Endothelial cell of umbilical vein (primary cell): ENCODE results near the gene CELA1. TPM values are rescaled to one million over a fixed set of nuclear protein-coding genes. Genes with fewer than 3 reads are reported as not detected.

Experiments
- BruUV-seq: library from RNA; stranded (reverse); fragments of 400-500 nt; replicated peaks from 2 replicates; lab custom pipeline; 2021; lab: Mats Ljungman, UMichigan
- CTCF ChIA-PET: fragments of 300-600, 350-600 bp; sonication (Branson Sonifier 250); formaldehyde crosslinking; loops from one replicate; lab custom pipeline; 2021; ENCODE audit warnings: antibody characterized with exemption, inconsistent platforms; lab: Charles Lee
- POLR2A ChIA-PET: fragments of 300-600, 350-600 bp; sonication (Branson Sonifier 250); formaldehyde crosslinking; loops from one replicate; lab custom pipeline; 2021; ENCODE audit warnings: antibody characterized with exemption, inconsistent platforms; lab: Charles Lee
- DNase-seq: peaks from one replicate; pipeline ENCODE4 v3.0.0-alpha.2; 2011; ENCODE audit warnings: low read depth, low spot score
- FAIRE-seq: peaks from 2 replicates; lab custom pipeline; 2011; peaks lifted over from hg19 to GRCh38; lab: Jason Lieb, UNC
- H2AFZ ChIP-seq: 2 replicates; pipeline ENCODE4 v1.6.0; 2012; ENCODE audit warnings: low read depth, low read length, control low read depth, inconsistent platforms
- H3K27ac ChIP-seq: 2 replicates; pipeline ENCODE4 v1.5.1; 2011; ENCODE audit warnings: low read depth, mild to moderate bottlenecking, control low read depth, low read length, moderate library complexity; ENCODE audit not compliant: insufficient read depth
- H3K27me3 ChIP-seq, 2 experiments: 2 replicates each; pipeline versions ENCODE4 v1.6.0 to v1.6.1; 2011; ENCODE audit warnings: low read length in 2 of 2, mixed read lengths in 1 of 2; ENCODE audit not compliant: control insufficient read depth in 2 of 2, insufficient read depth in 2 of 2
- H3K36me3 ChIP-seq, 2 experiments: 2 replicates in 1 of 2; 3 replicates in 1 of 2; pipeline ENCODE4 v1.5.1; 2011; ENCODE audit warnings: low read length in 2 of 2, mild to moderate bottlenecking in 1 of 2, moderate library complexity in 1 of 2; ENCODE audit not compliant: control insufficient read depth in 2 of 2, insufficient read depth in 2 of 2; ENCODE audit errors: extremely low read depth in 1 of 2
- H3K4me1 ChIP-seq: 3 replicates; pipeline ENCODE4 v1.5.1; 2011; ENCODE audit warnings: mild to moderate bottlenecking, low read length; ENCODE audit not compliant: control insufficient read depth, insufficient read depth; ENCODE audit errors: extremely low read depth
- H3K4me2 ChIP-seq: 2 replicates; pipeline ENCODE4 v1.6.1; 2011; ENCODE audit warnings: low read length, control low read depth, mixed read lengths; ENCODE audit not compliant: insufficient read depth
- H3K4me3 ChIP-seq, 3 experiments: fragments of 200-600 bp in 1 of 3; sonication (generic), shearing (Covaris generic) in 1 of 3; replicated peaks in 1 of 3; 2 replicates each; pipeline ENCODE4 v1.5.1; 2011 to 2016; ENCODE audit warnings: control low read depth in 3 of 3, low read length in 3 of 3, mild to moderate bottlenecking in 2 of 3, inconsistent platforms in 1 of 3, low read depth in 1 of 3, moderate library complexity in 1 of 3; ENCODE audit not compliant: insufficient read depth in 1 of 3
- H3K79me2 ChIP-seq: 2 replicates; pipeline ENCODE4 v1.6.0; 2012; ENCODE audit warnings: low read length, inconsistent platforms; ENCODE audit not compliant: control insufficient read depth, insufficient read depth
- H3K9ac ChIP-seq: replicated peaks from 2 replicates; pipeline ENCODE3; 2011; ENCODE audit warnings: low read length, control low read depth; ENCODE audit not compliant: insufficient read depth; ENCODE audit errors: extremely low read depth
- H3K9me1 ChIP-seq: replicated peaks from 3 replicates; pipeline ENCODE4 v1.6.0; 2011; ENCODE audit warnings: mild to moderate bottlenecking, low read length; ENCODE audit not compliant: control insufficient read depth, insufficient read depth; ENCODE audit errors: extremely low read depth
- H3K9me3 ChIP-seq: replicated peaks from 2 replicates; pipeline ENCODE4 v1.5.1; 2012; ENCODE audit warnings: low read length, inconsistent platforms; ENCODE audit not compliant: control insufficient read depth, insufficient read depth
- H4K20me1 ChIP-seq: replicated peaks from 2 replicates; pipeline ENCODE3; 2011; ENCODE audit warnings: mild to moderate bottlenecking, low read length; ENCODE audit not compliant: control insufficient read depth, insufficient read depth; ENCODE audit errors: extremely low read depth
- CTCF ChIP-seq, 2 donors: IDR thresholded peaks; 1 replicate in 1 of 2; 2 replicates in 1 of 2; pipeline ENCODE4 v1.5.1; 2011; ENCODE audit warnings: low read length in 2 of 2, mild to moderate bottlenecking in 2 of 2, moderate library complexity in 2 of 2, control low read depth in 1 of 2, inconsistent platforms in 1 of 2, low read depth in 1 of 2; ENCODE audit not compliant: insufficient read depth in 1 of 2; ENCODE audit errors: extremely low read depth in 1 of 2
- EZH2 ChIP-seq: IDR thresholded peaks from 2 replicates; pipeline ENCODE4 v1.6.1; 2012; ENCODE audit warnings: borderline replicate concordance, low read depth, mild to moderate bottlenecking, moderate library complexity, low read length, inconsistent platforms; ENCODE audit not compliant: severe bottlenecking
- FOS ChIP-seq: IDR thresholded peaks from 2 replicates; pipeline ENCODE4 v1.6.1; 2011; ENCODE audit warnings: mild to moderate bottlenecking, low read length, moderate library complexity, borderline replicate concordance; ENCODE audit not compliant: insufficient read depth
- GATA2 ChIP-seq: IDR thresholded peaks from 2 replicates; pipeline ENCODE4 v1.7.0; 2011; ENCODE audit warnings: low read depth, mild to moderate bottlenecking, moderate library complexity, mixed read lengths, low read length; ENCODE audit not compliant: insufficient read length, insufficient read depth
- JUN ChIP-seq: IDR thresholded peaks from 2 replicates; pipeline ENCODE4 v1.6.1; 2011; ENCODE audit warnings: borderline replicate concordance, low read depth; ENCODE audit not compliant: insufficient read length, insufficient read depth
- MAX ChIP-seq: IDR thresholded peaks from 2 replicates; pipeline ENCODE4 v1.6.1; 2011; ENCODE audit not compliant: insufficient read depth, insufficient read length
- MYC ChIP-seq: IDR thresholded peaks from one replicate; pipeline ENCODE4 v1.6.1; 2011; ENCODE audit warnings: mild to moderate bottlenecking, low read depth, low read length
- POLR2A ChIP-seq: IDR thresholded peaks from 2 replicates; pipeline ENCODE4 v1.6.1; 2012; ENCODE audit warnings: low read depth, mild to moderate bottlenecking, control low read depth, low read length
- POLR2AphosphoS5 ChIP-seq: IDR thresholded peaks from 2 replicates; pipeline ENCODE4 v1.6.1; 2012; ENCODE audit warnings: low read depth, mild to moderate bottlenecking, control low read depth, low read length, moderate library complexity; ENCODE audit not compliant: insufficient read depth
- dilution Hi-C: fragments of 300-500 bp; cut with MboI; formaldehyde crosslinking; loops from one replicate; pipeline ENCODE4 v1.15.0; 2019; ENCODE audit warnings: low sequenced_read_pairs; ENCODE audit not compliant: extremely low pct_ligation_motif_present
- intact Hi-C: fragments of 100-400 bp; cut with micrococcal nuclease; formaldehyde crosslinking; loops from one replicate; pipeline ENCODE4 v1.10.0; 2022
- polyA plus RNA-seq, 4 experiments: library from polyadenylated mRNA; depleted of rRNA in 3 of 4; stranded (reverse) in 3 of 4; unstranded in 1 of 4; fragments of >200 nt; gene quantifications; 2 replicates each; pipeline versions ENCODE4 v1.2.1 to v1.2.3, GENCODE V29; 2011 to 2012; ENCODE audit warnings: missing spikeins in 1 of 4
- total RNA-seq: library from RNA; stranded (reverse); gene quantifications from 2 replicates; pipeline ENCODE4 v1.2.3, GENCODE V29; 2021

The CELA1 gene
- total and polyA plus RNA-seq, 2 donors (not counting 3 experiments of a cell fraction or from before 2014, with no cell fraction given): not detected

- dilution Hi-C loops (no loop called here), intact Hi-C loops (no loop called here)
- H3K36me3 ChIP-seq: peaks cover 0 to 4% of the 10 kb centered on the region in 2 experiments
- no peaks in the 10 kb centered on the region for H3K27me3 ChIP-seq
- TF ChIP-seq CTCF (IDR thresholded peaks at IDR 0.05; ENCODE audit: extremely low read depth in 1 of 2, insufficient read depth in 1 of 2, low read depth in 1 of 2, low read length in 2 of 2): peak in 1 of 2 donors; percentile 6
- no peak for TF ChIP-seq GATA2
- no peak overlapping the region for H3K9ac ChIP-seq
- H4K20me1 ChIP-seq: no peaks in the 10 kb centered on the region
- no peak overlapping the region for H3K4me2 ChIP-seq
- H3K9me3 ChIP-seq: no peaks in the 10 kb centered on the region
- H3K79me2 ChIP-seq: no peaks in the 10 kb centered on the region
- no peak overlapping the region for H2AFZ ChIP-seq
- no peaks in the 10 kb centered on the region for H3K9me1 ChIP-seq
- BruUV-seq: no TSS peak
- DNase-seq (no peak), FAIRE-seq (no peak)
- ChIA-PET CTCF (interaction anchor here (0.8 to 1.2 kb wide), 2 partner anchors 12 to 447 kb away, joined by 3 read pairs; no protein-coding TSS in a partner anchor), POLR2A (no interaction called here)
- no peak overlapping the region for H3K4me3 ChIP-seq
- peaks cover 22% of the 10 kb centered on the region for H3K4me1 ChIP-seq
- H3K27ac ChIP-seq: no peak overlapping the region
Observed at GRCh38 chr12:51377099-51377984, 30.9 kb upstream of the CELA1 start.

- H3K79me2 ChIP-seq: no peaks in the 10 kb centered on the region
- ChIA-PET CTCF (interaction anchor here (1.3 to 1.4 kb wide), 2 partner anchors 13 to 34 kb away, joined by 3 read pairs; no protein-coding TSS in a partner anchor), POLR2A (no interaction called here)
- no TSS peak for BruUV-seq
- intact Hi-C loops: no loop called here
- no peak overlapping the region for H3K9ac ChIP-seq
- H3K9me3 ChIP-seq: no peaks in the 10 kb centered on the region
- H2AFZ ChIP-seq: peak overlapping the region; percentile 44
- H3K27me3 ChIP-seq: no peaks in the 10 kb centered on the region
- DNase-seq (no peak), FAIRE-seq (no peak)
- H3K4me3 ChIP-seq: no peak overlapping the region
- H3K4me1 ChIP-seq: peaks cover 39% of the 10 kb centered on the region
- no peak for TF ChIP-seq FOS
- TF ChIP-seq GATA2: no peak
- no peak for TF ChIP-seq MYC
- TF ChIP-seq EZH2: no peak
- no peak for TF ChIP-seq CTCF (IDR thresholded peaks at IDR 0.05; ENCODE audit: extremely low read depth in 1 of 2, insufficient read depth in 1 of 2, low read depth in 1 of 2, low read length in 2 of 2)
- TF ChIP-seq MAX: no peak
- no peak for TF ChIP-seq POLR2AphosphoS5
- no peak for TF ChIP-seq POLR2A
- TF ChIP-seq JUN: no peak
- no peaks in the 10 kb centered on the region for H3K9me1 ChIP-seq
- H3K4me2 ChIP-seq: no peak overlapping the region
- peak overlapping the region; percentile 58 for H3K27ac ChIP-seq
- dilution Hi-C loops: no loop called here
- peaks cover 0 to 4% of the 10 kb centered on the region in 2 experiments for H3K36me3 ChIP-seq
- no peaks in the 10 kb centered on the region for H4K20me1 ChIP-seq
Observed at GRCh38 chr12:51374856-51375255, 28.4 kb upstream of the CELA1 start.
